GM12891 (cell line): Measurements from ENCODE around the gene EGFR.

ENCODE experiments used
- DNase-seq: peaks from one replicate; pipeline ENCODE4 v3.0.0; 2011; ENCODE audit warnings: low spot score; ENCODE audit not compliant: insufficient read length
- FAIRE-seq: peaks from 2 replicates; lab custom pipeline; 2011; peaks lifted over from hg19 to GRCh38; lab: Jason Lieb, UNC
- PAX5 ChIP-seq: IDR thresholded peaks from 2 replicates; pipeline ENCODE4 v1.6.1; 2011; ENCODE audit warnings: low read length, moderate library complexity, mild to moderate bottlenecking; ENCODE audit not compliant: insufficient read depth, severe bottlenecking
- POLR2A ChIP-seq: IDR thresholded peaks from 2 replicates; pipeline ENCODE4 v1.6.1; 2011; ENCODE audit warnings: low read depth, low read length, control low read depth
- POLR2AphosphoS5 ChIP-seq: IDR thresholded peaks from 2 replicates; pipeline ENCODE4 v1.6.1; 2011; ENCODE audit warnings: low read depth, low read length, control low read depth
- POU2F2 ChIP-seq: IDR thresholded peaks from 2 replicates; pipeline ENCODE4 v1.6.1; 2011; ENCODE audit warnings: low read depth, mild to moderate bottlenecking, control low read depth, low read length, moderate library complexity
- SPI1 ChIP-seq: IDR thresholded peaks from 2 replicates; pipeline ENCODE4 v1.6.1; 2011; ENCODE audit warnings: low read depth, low read length, control low read depth
- TAF1 ChIP-seq: IDR thresholded peaks from 2 replicates; pipeline ENCODE4 v1.6.1; 2011; ENCODE audit warnings: low read depth, low read length, control low read depth

Gene EGFR

DNA sequence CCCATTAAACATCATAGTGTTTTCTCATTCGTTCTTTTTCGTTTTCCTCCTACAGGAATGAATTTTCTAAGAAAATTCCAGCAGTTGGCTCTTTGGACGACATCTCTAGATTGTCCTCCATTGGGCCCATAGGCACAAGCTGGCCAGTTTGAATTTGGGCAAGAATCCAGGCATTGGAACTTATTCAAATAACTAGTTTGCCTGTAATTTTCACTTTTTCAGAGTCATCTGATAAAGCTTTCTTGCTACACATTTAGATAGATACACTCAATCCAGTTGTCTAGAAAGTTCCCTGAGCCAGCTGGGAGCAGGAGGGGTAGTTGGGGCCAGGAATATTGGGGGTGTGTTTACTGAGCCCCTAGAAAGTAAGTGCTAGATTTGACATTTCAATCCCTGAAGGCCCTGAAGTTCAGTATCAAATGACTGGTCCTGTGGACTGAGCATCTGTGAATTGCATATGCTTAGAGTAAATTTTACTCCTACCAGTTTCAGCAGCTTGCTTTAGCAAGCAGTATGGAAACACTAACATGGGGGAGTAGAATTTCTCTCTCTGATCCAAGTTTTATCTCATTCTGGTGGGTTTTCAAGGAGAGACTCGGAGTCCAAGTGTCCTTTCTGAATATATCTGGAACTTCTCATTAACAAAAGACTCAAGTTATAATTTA lies 5.2 kb downstream of the EGFR start:
- no peak for DNase-seq
- no peak for TF ChIP-seq POLR2AphosphoS5
- TF ChIP-seq TAF1: no peak
- no peak for TF ChIP-seq POU2F2
- TF ChIP-seq SPI1: no peak
- TF ChIP-seq PAX5: no peak
- TF ChIP-seq POLR2A: no peak
- FAIRE-seq: no peak

DNA sequence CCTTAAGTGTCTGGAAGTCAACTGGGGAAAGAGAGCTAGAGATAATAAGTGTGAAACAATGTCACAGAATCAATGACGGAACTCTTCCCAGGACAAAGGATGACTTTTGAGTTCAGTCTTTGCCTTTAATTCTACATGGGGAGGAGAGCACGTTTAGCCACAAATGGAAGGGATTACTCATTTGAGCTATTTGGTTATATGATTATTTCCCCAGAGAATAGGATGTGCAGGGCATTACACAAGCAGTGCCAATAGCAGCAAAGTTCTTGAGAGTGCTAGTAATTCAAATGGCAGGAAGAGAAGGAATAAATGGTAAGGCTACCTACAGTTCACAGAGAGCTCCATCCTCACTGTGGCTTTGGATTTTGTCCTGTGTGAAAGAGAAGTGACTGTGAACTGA lies 6.0 kb downstream of the EGFR start:
- DNase-seq: no peak
- TF ChIP-seq PAX5 (no peak), POLR2A (no peak), POLR2AphosphoS5 (no peak), POU2F2 (no peak), SPI1 (no peak), TAF1 (no peak)
- FAIRE-seq: no peak

DNA sequence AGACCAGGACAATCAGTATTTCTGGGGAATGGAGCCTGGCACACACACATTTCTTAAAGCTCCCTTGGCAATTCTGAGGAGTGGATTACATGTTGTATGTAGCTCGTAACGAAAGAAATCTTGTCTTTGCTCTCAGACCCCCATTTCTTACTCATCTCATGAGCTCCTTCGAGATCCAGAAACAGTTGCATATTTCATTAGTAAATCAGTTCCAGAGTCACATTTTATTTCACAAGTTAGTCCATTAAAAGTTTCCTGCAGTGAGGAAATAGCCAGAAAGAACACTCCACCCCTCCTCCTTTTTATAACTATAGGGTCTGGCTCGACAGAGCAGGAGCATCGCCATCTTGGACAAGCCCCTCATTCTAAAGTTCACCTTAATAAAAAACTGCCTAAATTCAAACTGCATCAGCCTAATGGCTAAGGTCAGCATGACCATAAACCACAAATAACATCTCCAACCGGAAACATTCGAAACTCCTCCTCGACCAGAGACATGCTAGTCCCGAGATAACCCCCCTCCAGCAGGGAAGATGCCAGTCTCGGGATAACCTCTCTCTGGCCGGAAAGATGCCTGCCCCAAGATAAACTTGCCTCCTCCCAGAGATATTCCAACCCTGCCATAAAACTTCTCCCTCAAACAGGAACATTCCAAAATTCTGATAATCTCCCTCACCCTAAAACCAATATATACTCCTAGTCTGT lies 7.4 kb downstream of the EGFR start:
- TF ChIP-seq TAF1 (no peak), POU2F2 (no peak), SPI1 (no peak), POLR2A (no peak), POLR2AphosphoS5 (no peak), PAX5 (no peak)
- no peak for DNase-seq

DNA sequence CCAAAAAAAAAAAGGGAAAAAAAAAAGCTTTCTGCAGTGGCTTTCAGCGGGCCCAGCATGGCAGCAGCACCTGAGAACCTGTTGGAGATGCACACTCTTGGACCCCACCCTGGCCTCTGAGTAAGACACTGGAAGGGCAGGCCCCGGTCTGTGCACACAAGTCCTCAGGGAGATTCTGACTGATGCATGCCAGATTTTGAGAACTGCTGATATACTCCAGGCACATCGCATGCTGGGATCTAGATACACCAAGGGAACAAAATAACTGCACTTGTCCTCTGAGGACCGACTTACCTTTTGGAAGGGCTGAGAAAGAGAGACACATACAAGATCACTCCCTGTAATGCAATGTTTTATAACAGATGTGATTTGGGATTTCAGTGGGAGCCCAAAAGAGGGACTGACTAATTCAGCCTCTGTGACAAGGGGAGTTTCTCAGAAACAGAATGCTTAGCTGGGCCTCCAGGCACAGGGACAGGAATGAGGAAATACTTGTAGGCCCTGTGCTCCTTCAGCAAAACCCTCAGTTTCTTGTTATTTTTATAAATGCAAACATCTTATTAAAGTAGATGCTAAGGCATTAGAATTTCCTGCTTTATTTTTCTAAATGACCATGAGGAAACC lies 8.2 kb downstream of the EGFR start:
- DNase-seq (no peak), FAIRE-seq (no peak)
- TF ChIP-seq TAF1: no peak

More for the DNA sequence above, 7.4 kb downstream of the EGFR start:
- no peak for FAIRE-seq

DNA sequence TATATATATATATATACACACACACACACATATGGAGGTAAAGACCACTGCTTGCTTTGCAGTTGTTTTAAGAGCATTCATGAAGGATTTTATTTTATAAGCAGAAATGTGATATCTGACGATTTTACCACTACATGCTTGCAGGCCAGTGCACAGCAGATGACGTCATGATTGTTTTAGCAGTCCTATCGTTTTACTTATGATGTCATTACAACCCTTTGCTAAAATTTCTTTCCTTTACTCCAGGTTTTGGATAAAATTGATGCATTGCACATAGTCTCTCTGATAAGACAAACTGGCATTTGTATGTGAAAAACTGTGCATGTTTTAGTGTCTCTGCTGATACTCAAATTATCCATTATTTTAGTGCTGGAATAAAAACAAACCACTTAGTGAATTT lies 9.2 kb downstream of the EGFR start:
- no peak for TF ChIP-seq TAF1
- TF ChIP-seq SPI1: no peak
- no peak for TF ChIP-seq POLR2AphosphoS5
- no peak for TF ChIP-seq POU2F2
- no peak for TF ChIP-seq PAX5
- no peak for TF ChIP-seq POLR2A
- FAIRE-seq (no peak), DNase-seq (no peak)

DNA sequence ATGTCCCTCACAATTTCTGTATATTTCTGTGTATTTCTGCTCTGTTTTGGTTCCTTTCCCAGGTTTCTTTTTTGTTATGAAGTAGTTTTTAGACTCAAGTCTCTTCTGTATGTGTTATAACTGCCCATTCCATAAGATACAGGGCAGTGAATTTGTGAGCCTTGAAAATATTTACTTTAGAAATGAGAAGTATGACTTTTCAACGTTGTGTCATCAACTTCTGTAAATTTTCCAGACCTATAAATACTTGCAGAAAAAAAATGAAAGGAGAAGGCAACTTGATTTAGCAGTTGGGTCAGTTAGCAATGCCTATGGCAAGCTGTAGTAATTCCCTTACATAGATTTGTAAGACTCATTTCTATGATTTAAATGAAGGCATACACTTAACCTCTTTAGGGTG lies 11.5 kb downstream of the EGFR start:
- TF ChIP-seq SPI1 (no peak), TAF1 (no peak)
- DNase-seq: no peak
- no peak for FAIRE-seq

DNA sequence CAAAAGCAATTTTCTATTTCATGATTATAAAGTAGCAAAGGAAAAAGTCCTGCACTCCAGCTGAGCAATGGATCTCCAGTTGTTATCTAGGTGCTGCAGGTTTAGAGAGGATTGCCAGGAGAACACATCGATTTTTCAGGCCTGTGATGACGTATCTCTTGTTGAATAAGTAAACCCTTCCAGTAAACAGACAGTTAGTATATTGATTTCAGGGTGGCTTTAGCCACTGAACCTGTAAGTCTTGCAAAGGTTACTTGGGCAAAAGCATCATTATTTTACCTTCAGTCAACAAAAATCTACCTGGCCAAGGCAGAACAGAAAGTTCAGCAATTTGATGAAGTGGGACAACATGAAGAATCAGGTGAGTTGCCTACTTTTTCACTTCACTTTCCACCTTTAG lies 12.3 kb downstream of the EGFR start:
- TF ChIP-seq POLR2AphosphoS5: no peak
- no peak for TF ChIP-seq POU2F2
- TF ChIP-seq POLR2A: no peak
- TF ChIP-seq SPI1: no peak
- no peak for TF ChIP-seq TAF1
- no peak for TF ChIP-seq PAX5
- DNase-seq: no peak
- no peak for FAIRE-seq

DNA sequence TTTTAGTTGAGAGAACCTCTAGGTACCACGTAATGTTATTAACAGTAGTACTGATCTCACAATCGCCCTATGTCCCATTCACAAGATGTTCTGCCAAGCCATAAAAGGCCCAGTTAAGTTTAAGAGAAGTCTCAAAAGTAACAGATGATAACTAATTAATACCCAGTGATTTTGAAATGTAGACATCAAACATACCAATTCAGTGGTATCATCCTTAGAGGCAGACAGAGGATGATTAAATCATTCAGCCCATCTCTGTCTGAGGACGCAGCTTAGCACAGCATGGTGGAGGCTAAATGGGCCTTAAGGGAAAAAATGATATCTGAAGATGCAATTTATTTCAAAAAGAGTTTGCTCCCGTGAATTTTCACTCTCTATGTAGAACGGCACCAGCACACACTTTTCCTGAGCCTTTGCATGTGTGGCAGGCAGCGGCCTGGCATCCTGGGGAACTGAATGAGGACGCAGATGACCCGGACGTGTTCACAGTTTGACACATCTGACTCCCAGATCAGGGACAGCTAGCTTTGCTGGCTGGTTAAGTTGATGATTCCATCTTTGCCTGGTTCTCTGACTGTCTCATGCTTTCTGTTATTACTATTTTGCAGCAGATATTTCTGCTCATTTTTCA lies 13.4 kb downstream of the EGFR start:
- FAIRE-seq (no peak), DNase-seq (no peak)
- TF ChIP-seq TAF1 (no peak), POU2F2 (no peak), PAX5 (no peak), POLR2A (no peak), SPI1 (no peak), POLR2AphosphoS5 (no peak)

DNA sequence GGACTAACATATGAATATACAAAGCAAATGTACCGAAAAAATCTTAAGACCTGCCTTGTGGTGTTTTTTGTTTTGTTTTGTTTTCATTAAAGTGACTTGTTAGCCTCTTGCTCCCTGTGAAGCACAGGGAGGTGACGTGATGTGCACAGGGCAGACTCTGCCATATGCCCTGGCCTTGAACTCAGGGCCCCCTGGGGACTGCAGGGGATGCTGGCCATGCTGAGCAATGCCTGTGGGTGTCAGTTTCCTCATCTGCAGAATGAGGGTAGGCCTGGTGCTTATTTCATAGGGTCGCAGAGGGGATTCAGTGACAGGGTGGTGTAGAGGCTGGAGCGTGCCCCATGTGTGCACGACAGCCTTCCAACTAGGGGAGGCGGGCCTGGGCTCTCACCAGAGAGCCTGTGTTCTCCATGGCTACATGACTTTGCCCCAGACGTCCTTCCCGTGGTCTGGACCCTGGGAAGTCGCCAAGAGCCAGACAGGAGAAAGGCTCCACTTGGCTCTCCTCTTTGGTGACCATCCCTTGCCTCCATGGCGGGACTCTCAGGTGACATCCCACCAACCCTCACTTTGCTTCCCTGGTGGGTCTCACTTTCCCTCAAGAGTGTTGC lies 14.5 kb downstream of the EGFR start:
- FAIRE-seq: no peak
- DNase-seq: no peak
- TF ChIP-seq POLR2A (no peak), POU2F2 (no peak), TAF1 (no peak), PAX5 (no peak), POLR2AphosphoS5 (no peak), SPI1 (no peak)
